Skeletal muscle tissue (tissue), 4 donors: Measurements from ENCODE around the gene C2CD3. TPM values are rescaled to one million over a fixed set of nuclear protein-coding genes. Genes with fewer than 3 reads are reported as not detected.

Source experiments
- H3K27ac ChIP-seq: one replicate; pipeline ENCODE4 v1.7.0; 2013; ENCODE audit warnings: mild to moderate bottlenecking, low read depth, low read length, inconsistent platforms
- H3K27me3 ChIP-seq, 3 donors: one replicate each; pipeline ENCODE4 v1.7.0; 2013; ENCODE audit warnings: low read length in 3 of 3; ENCODE audit not compliant: control insufficient read depth in 3 of 3, insufficient read depth in 3 of 3
- H3K36me3 ChIP-seq, 3 donors: one replicate each; pipeline ENCODE4 v1.7.0; 2013; ENCODE audit warnings: low read length in 3 of 3; ENCODE audit not compliant: control insufficient read depth in 3 of 3, insufficient read depth in 3 of 3
- H3K4me1 ChIP-seq, 3 donors: one replicate each; pipeline ENCODE4 v1.7.0; 2013; ENCODE audit warnings: low read length in 3 of 3, mild to moderate bottlenecking in 3 of 3; ENCODE audit not compliant: control insufficient read depth in 3 of 3, insufficient read depth in 3 of 3
- H3K4me3 ChIP-seq, 3 donors: one replicate each; pipeline ENCODE4 v1.7.0; 2013; ENCODE audit warnings: low read length in 3 of 3
- H3K9ac ChIP-seq, 3 donors: one replicate each; pipeline ENCODE4 v1.7.0; 2013; ENCODE audit warnings: low read length in 3 of 3, mild to moderate bottlenecking in 3 of 3, moderate library complexity in 2 of 3, low read depth in 1 of 3
- H3K9me3 ChIP-seq, 3 donors: one replicate each; pipeline ENCODE4 v1.7.0; 2013; ENCODE audit warnings: low read length in 3 of 3; ENCODE audit not compliant: control insufficient read depth in 3 of 3
- total RNA-seq: library from RNA; depleted of rRNA; stranded (reverse); fragments of >200 nt; gene quantifications from one replicate; pipeline ENCODE4 v1.2.3, GENCODE V29; 2014
- donor health status: Osteomylitis.

C2CD3 gene
- total RNA-seq, 1 donor from 2014 or later = 13.6 TPM

DNA sequence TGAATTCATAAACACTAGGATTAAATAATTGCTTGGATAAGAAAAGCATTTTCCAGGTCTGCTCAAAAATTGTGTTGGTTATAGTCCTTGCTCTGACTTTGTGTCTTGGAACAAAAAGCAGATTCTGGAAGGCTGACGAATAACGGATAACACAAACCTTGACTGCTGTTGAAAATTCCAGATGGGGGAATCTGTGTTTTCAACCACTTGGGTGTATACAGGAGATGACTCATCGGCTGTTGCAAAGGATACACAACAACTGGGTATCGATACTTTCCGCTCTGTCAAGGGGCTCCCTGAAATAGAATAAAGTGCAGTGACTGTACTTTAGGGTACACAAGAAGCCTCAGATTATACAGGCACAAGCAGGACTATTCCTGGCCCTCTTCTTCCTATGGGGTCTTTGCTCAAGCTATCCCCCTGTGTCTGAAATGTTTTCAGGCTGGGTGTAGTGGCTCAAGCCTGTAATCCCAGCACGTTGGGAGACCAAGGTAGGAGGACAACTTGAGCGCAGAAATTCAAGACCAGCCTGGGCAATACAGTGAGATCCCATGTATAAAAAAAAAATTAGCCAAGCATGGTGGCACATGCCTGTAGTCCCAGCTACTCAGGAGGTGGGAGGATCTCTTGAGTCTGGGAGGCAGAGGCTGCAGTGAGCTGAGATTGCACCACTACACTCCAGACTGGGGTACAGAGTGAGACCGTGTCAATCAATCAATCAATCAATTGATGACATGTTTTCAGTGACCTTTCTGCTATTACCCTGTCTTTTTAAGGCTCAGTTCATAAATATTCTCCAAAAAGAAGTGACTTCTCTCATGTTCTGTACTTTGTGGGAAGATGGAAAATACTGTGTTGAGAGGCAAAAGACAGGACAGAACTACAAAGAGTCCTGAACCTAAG, 113.3 kb downstream of the C2CD3 start:
- Histone ChIP-seq H3K9ac (no peak overlapping the region), H3K36me3 (peaks cover 0 to 5% (median 4%) of the 10 kb centered on the region in 3 donors), H3K27ac (no peak overlapping the region), H3K4me3 (no peak overlapping the region), H3K27me3 (no peaks in the 10 kb centered on the region), H3K4me1 (peaks cover 6 to 12% (median 8%) of the 10 kb centered on the region in 3 donors), H3K9me3 (no peaks in the 10 kb centered on the region)

GRCh38 chr11:74055938-74056337, 114.9 kb downstream of the C2CD3 start:
- peak overlapping the region in 1 of 3 donors; percentile 11 for H3K9ac ChIP-seq
- H3K4me1 ChIP-seq = peaks cover 6 to 12% (median 8%) of the 10 kb centered on the region in 3 donors
- H3K9me3 ChIP-seq = no peaks in the 10 kb centered on the region
- peaks cover 0 to 11% (median 4%) of the 10 kb centered on the region in 3 donors for H3K36me3 ChIP-seq
- H3K27ac ChIP-seq = peak overlapping the region; percentile 61
- no peak overlapping the region for H3K4me3 ChIP-seq
- H3K27me3 ChIP-seq = no peaks in the 10 kb centered on the region

DNA sequence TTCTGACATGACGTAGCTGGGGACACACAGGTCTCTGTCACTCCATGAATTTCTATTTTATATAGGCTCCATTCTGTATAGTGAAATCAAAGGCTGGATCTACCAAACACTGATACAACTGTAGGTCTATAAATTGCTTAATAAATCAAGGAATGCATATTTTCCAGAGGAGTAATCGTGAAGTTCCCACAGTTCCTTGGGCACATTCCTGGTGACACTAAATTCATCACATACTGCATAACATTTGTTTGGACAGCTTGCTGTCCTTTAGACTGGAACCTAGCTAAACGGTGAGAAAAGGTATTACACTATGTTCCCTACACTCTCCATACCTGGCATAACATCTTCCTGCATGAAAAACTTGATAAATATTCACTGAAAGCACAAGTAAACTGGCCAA, 120.3 kb downstream of the C2CD3 start:
- H3K27me3 ChIP-seq = no peaks in the 10 kb centered on the region
- no peak overlapping the region for H3K27ac ChIP-seq
- no peak overlapping the region for H3K9ac ChIP-seq
- H3K4me3 ChIP-seq = no peak overlapping the region
- H3K36me3 ChIP-seq = peaks cover 0 to 26% (median 16%) of the 10 kb centered on the region in 3 donors
- no peaks in the 10 kb centered on the region for H3K9me3 ChIP-seq
- peaks cover 1 to 3% (median 2%) of the 10 kb centered on the region in 3 donors for H3K4me1 ChIP-seq

- no peaks in the 10 kb centered on the region for H3K9me3 ChIP-seq
- no peak overlapping the region for H3K4me3 ChIP-seq
- H3K36me3 ChIP-seq = peaks cover 0 to 26% (median 16%) of the 10 kb centered on the region in 3 donors
- no peak overlapping the region for H3K9ac ChIP-seq
- no peaks in the 10 kb centered on the region for H3K27me3 ChIP-seq
- H3K27ac ChIP-seq = no peak overlapping the region
- no peaks in the 10 kb centered on the region for H3K4me1 ChIP-seq
Observed at GRCh38 chr11:74048993-74049392, 121.8 kb downstream of the C2CD3 start.

GRCh38 chr11:74044538-74044937, 126.3 kb downstream of the C2CD3 start:
- H3K9ac ChIP-seq = no peak overlapping the region
- H3K4me1 ChIP-seq = no peaks in the 10 kb centered on the region
- no peaks in the 10 kb centered on the region for H3K27me3 ChIP-seq
- peaks cover 3 to 26% (median 26%) of the 10 kb centered on the region in 3 donors for H3K36me3 ChIP-seq
- no peak overlapping the region for H3K4me3 ChIP-seq
- no peak overlapping the region for H3K27ac ChIP-seq
- no peaks in the 10 kb centered on the region for H3K9me3 ChIP-seq

- no peaks in the 10 kb centered on the region for H3K4me1 ChIP-seq
- H3K9ac ChIP-seq = no peak overlapping the region
- H3K4me3 ChIP-seq = no peak overlapping the region
- H3K27me3 ChIP-seq = no peaks in the 10 kb centered on the region
- H3K9me3 ChIP-seq = no peaks in the 10 kb centered on the region
- peaks cover 3 to 27% (median 24%) of the 10 kb centered on the region in 3 donors for H3K36me3 ChIP-seq
- H3K27ac ChIP-seq = no peak overlapping the region
Observed at GRCh38 chr11:74043450-74043849, 127.4 kb downstream of the C2CD3 start.

DNA sequence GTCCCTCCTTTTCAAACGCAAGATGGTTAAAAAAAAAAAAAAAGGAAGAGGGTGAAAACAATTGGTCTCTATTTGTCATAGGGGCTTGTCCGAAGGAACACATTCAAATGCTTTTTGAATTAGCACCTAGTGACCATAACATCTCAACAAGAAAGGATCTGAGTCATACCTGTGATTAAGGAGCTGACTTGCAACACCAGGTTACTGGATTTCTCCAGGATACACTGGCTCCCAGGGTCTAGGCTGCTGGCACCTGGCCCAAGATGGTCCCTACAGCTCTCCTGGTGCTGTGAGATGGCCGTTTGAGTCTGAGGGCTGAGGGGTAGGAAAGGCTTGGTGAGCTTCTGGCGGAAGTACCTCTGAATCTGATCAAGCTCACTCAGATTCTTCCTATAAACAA, 133.5 kb downstream of the C2CD3 start:
- H3K9ac ChIP-seq = no peak overlapping the region

GRCh38 chr11:74035264-74035663, 135.5 kb downstream of the C2CD3 start:
- no peaks in the 10 kb centered on the region for H3K4me1 ChIP-seq
- H3K9ac ChIP-seq = no peak overlapping the region
- peaks cover 23 to 50% (median 42%) of the 10 kb centered on the region in 3 donors for H3K36me3 ChIP-seq
- H3K27me3 ChIP-seq = no peaks in the 10 kb centered on the region
- H3K4me3 ChIP-seq = no peak overlapping the region
- H3K9me3 ChIP-seq = no peaks in the 10 kb centered on the region
- no peak overlapping the region for H3K27ac ChIP-seq

More for the DNA sequence above, 133.5 kb downstream of the C2CD3 start:
- H3K27me3 ChIP-seq = no peaks in the 10 kb centered on the region
- no peak overlapping the region for H3K4me3 ChIP-seq
- H3K4me1 ChIP-seq = no peaks in the 10 kb centered on the region
- H3K27ac ChIP-seq = no peak overlapping the region
- no peaks in the 10 kb centered on the region for H3K9me3 ChIP-seq
- H3K36me3 ChIP-seq = peaks cover 26 to 49% (median 41%) of the 10 kb centered on the region in 3 donors

DNA sequence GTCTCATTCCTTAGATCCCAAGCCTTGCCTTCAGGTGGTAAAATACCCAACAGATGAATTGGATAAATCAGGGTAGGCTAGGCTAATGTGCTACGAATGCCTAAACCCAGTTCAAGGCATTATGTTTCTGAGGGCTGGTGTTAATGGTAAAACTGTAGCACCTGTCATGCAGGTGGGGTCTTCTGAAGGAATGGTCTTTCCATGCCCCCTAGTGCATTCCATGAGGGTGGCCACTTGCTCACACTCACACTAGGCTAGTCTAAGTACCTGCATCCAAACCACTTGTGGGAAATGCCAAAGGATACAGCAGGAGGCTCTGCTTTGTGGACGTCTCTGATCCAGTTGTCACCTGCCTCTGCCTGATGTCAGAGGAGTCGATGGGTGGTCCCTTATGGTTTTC, 137.8 kb downstream of the C2CD3 start:
- Histone ChIP-seq H3K4me1 (no peaks in the 10 kb centered on the region), H3K27ac (no peak overlapping the region), H3K27me3 (no peaks in the 10 kb centered on the region), H3K4me3 (no peak overlapping the region), H3K36me3 (peaks cover 24 to 46% (median 38%) of the 10 kb centered on the region in 3 donors), H3K9me3 (no peaks in the 10 kb centered on the region), H3K9ac (no peak overlapping the region)
